OCI-LY7 (cell line): ENCODE data around the gene SNAP25. TPM values are rescaled to one million over a fixed set of nuclear protein-coding genes. Genes with fewer than 3 reads are reported as not detected.

Experiments
- BruUV-seq: library from RNA; stranded (reverse); fragments of 400-500 nt; replicated peaks from 2 replicates; lab custom pipeline; 2021; lab: Mats Ljungman, UMichigan
- CTCF ChIA-PET: fragments of 300-600 bp; sonication (Branson Sonifier 250); formaldehyde crosslinking; loops from one replicate; lab custom pipeline; 2022; ENCODE audit warnings: antibody characterized with exemption; ENCODE audit not compliant: unreplicated experiment; lab: Charles Lee
- POLR2A ChIA-PET: fragments of 300-600 bp; sonication (Branson Sonifier 250); formaldehyde crosslinking; loops from one replicate; lab custom pipeline; 2022; ENCODE audit warnings: antibody characterized with exemption; lab: Charles Lee
- DNase-seq: peaks from one replicate; pipeline ENCODE4 v3.0.0-alpha.2; 2015; ENCODE audit warnings: low spot score
- H2AFZ ChIP-seq: fragments of 200-600 bp; sonication (generic), shearing (Covaris generic); 2 replicates; pipeline ENCODE4 v1.6.1; 2014; ENCODE audit warnings: mild to moderate bottlenecking, antibody characterized with exemption, low read length, moderate library complexity
- H3K27ac ChIP-seq: fragments of 200-600 bp; sonication (generic); 2 replicates; pipeline ENCODE4 v1.5.1; 2014; ENCODE audit warnings: mixed run types, low read depth, mild to moderate bottlenecking, moderate library complexity, low read length, inconsistent platforms; ENCODE audit not compliant: poor library complexity, severe bottlenecking
- H3K36me3 ChIP-seq: fragments of 200-600 bp; sonication (generic); 2 replicates; pipeline ENCODE4 v1.6.1; 2014; ENCODE audit warnings: mild to moderate bottlenecking, antibody characterized with exemption, low read length, moderate library complexity, mixed read lengths; ENCODE audit not compliant: insufficient read depth
- H3K4me1 ChIP-seq: fragments of 200-600 bp; sonication (generic); 2 replicates; pipeline ENCODE4 v1.5.1; 2014; ENCODE audit warnings: mild to moderate bottlenecking, low read length; ENCODE audit not compliant: insufficient read depth, poor library complexity, severe bottlenecking
- H3K4me2 ChIP-seq: fragments of 200-600 bp; sonication (generic); 2 replicates; pipeline ENCODE4 v1.6.1; 2014; ENCODE audit warnings: mild to moderate bottlenecking, low read length
- H3K4me3 ChIP-seq: fragments of 200-600 bp; sonication (generic); 2 replicates; pipeline ENCODE4 v1.5.1; 2014; ENCODE audit warnings: mild to moderate bottlenecking, low read depth, low read length; ENCODE audit not compliant: poor library complexity, severe bottlenecking
- H3K79me2 ChIP-seq: fragments of 200-600 bp; sonication (generic); 2 replicates; pipeline ENCODE4 v1.6.1; 2016; ENCODE audit warnings: low read depth, mild to moderate bottlenecking, low read length, moderate library complexity, mixed read lengths; ENCODE audit not compliant: insufficient read depth
- H3K9me2 ChIP-seq: fragments of 200-600 bp; sonication (generic); 2 replicates; pipeline ENCODE4 v1.6.1; 2016; ENCODE audit warnings: mild to moderate bottlenecking, low read length, mixed read lengths; ENCODE audit not compliant: insufficient read depth
- H3K9me3 ChIP-seq: fragments of 200-600 bp; sonication (generic); 2 replicates; pipeline ENCODE4 v1.6.1; 2014; ENCODE audit warnings: mild to moderate bottlenecking, mixed run types, low read length, mixed read lengths
- H4K20me1 ChIP-seq: fragments of 200-600 bp; sonication (generic); 2 replicates; pipeline ENCODE4 v1.6.1; 2014; ENCODE audit warnings: mild to moderate bottlenecking, antibody characterized with exemption, low read length, moderate library complexity, mixed read lengths; ENCODE audit not compliant: insufficient read depth
- CTCF ChIP-seq: fragments of 200-600 bp; sonication (generic); conservative IDR thresholded peaks from 2 replicates; pipeline ENCODE4 v1.5.1; 2014; ENCODE audit warnings: mild to moderate bottlenecking, antibody characterized with exemption, low read length, moderate library complexity, mixed read lengths
- EZH2phosphoT487 ChIP-seq: fragments of 200-600 bp; sonication (generic); IDR thresholded peaks from 2 replicates; pipeline ENCODE4 v1.6.1; 2018; ENCODE audit warnings: low read depth, borderline replicate concordance, mild to moderate bottlenecking, mixed run types, antibody characterized with exemption, low read length, moderate library complexity, mixed read lengths
- intact Hi-C: fragments of 100-400 bp; cut with micrococcal nuclease; formaldehyde crosslinking; loops from one replicate; pipeline ENCODE4 v1.10.0; 2022; ENCODE audit not compliant: unreplicated experiment
- total RNA-seq, 2 experiments: library from RNA; depleted of rRNA in 1 of 2; stranded (reverse); fragments of >200 nt in 1 of 2; shearing (Covaris generic) in 1 of 2; gene quantifications; 2 replicates each; pipeline ENCODE4 v1.2.3, GENCODE V29; 2014 to 2022

The SNAP25 gene
- total RNA-seq, 2 experiments from 2014 or later = not detected

DNA sequence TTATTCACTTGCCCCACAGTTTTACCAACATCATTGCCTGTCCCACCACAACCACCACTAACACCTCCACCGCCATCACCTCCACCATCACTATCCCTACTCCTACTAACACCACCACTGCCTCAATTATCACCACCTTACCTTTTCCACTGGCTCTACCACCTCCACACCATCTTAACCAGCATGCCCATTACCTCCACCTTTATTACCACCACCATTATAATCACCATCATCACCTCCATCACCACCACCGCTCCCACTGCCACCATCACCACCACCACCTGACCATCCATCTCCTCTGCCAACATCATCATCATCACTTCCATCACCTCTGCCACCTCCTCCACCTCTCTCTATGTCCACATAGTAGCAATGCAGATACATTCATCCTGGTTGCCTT is 90.0 kb downstream of the SNAP25 start:
- ChIA-PET POLR2A (no interaction called here), CTCF (no interaction called here)
- Histone ChIP-seq H3K36me3 (no peaks in the 10 kb centered on the region), H3K4me3 (no peak overlapping the region), H3K79me2 (no peaks in the 10 kb centered on the region), H3K27ac (no peak overlapping the region), H3K9me2 (no peaks in the 10 kb centered on the region), H3K4me1 (no peaks in the 10 kb centered on the region), H2AFZ (no peak overlapping the region), H4K20me1 (no peaks in the 10 kb centered on the region), H3K4me2 (no peak overlapping the region), H3K9me3 (no peaks in the 10 kb centered on the region)
- no peak for TF ChIP-seq EZH2phosphoT487
- TF ChIP-seq CTCF = no peak
- intact Hi-C loops = no loop called here
- BruUV-seq = no TSS peak
- DNase-seq = no peak

DNA sequence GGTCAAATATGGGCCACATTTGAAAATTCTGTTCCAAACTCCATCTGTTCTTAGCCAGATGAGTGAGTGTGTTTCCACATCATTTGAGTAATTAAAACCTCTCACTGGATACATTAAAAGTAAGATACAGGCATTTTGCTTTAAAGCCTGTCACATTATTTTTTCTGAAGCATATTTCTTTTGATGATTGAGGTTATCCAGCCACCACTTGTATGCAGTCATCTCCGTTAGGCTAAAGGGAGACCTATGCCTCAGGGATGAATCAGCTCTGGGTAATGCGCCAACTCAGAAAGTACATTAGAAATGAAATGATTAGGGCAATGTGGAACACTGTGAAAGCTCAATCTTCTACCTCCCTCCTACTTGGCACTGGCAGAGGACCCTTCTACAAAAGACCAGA is 90.7 kb downstream of the SNAP25 start:
- ChIA-PET POLR2A (no interaction called here), CTCF (no interaction called here)
- BruUV-seq = no TSS peak

GRCh38 chr20:10312111-10312510 is 93.5 kb downstream of the SNAP25 start:
- H3K9me3 ChIP-seq = no peaks in the 10 kb centered on the region
- BruUV-seq = no TSS peak
- no peaks in the 10 kb centered on the region for H3K79me2 ChIP-seq
- ChIA-PET CTCF (no interaction called here), POLR2A (no interaction called here)
- no peaks in the 10 kb centered on the region for H3K36me3 ChIP-seq
- H3K4me2 ChIP-seq = no peak overlapping the region
- H3K9me2 ChIP-seq = no peaks in the 10 kb centered on the region
- TF ChIP-seq EZH2phosphoT487 = no peak
- TF ChIP-seq CTCF = no peak
- H3K4me1 ChIP-seq = no peaks in the 10 kb centered on the region
- DNase-seq = no peak
- no peak overlapping the region for H3K27ac ChIP-seq
- intact Hi-C loops = no loop called here
- no peak overlapping the region for H2AFZ ChIP-seq
- no peak overlapping the region for H3K4me3 ChIP-seq
- H4K20me1 ChIP-seq = no peaks in the 10 kb centered on the region

More for the DNA sequence above, 90.7 kb downstream of the SNAP25 start:
- Histone ChIP-seq H3K27ac (no peak overlapping the region), H3K9me3 (no peaks in the 10 kb centered on the region), H3K4me3 (no peak overlapping the region), H4K20me1 (no peaks in the 10 kb centered on the region), H3K36me3 (no peaks in the 10 kb centered on the region), H3K79me2 (no peaks in the 10 kb centered on the region), H3K4me1 (no peaks in the 10 kb centered on the region), H3K9me2 (no peaks in the 10 kb centered on the region), H3K4me2 (no peak overlapping the region), H2AFZ (no peak overlapping the region)
- intact Hi-C loops = no loop called here
- no peak for DNase-seq
- TF ChIP-seq EZH2phosphoT487 (no peak), CTCF (no peak)
